Fibroblast of lung (primary cell): Measurements from ENCODE around the gene SLC43A1. TPM values are rescaled to one million over a fixed set of nuclear protein-coding genes. Genes with fewer than 3 reads are reported as not detected.

ENCODE experiments used
- DNase-seq, 2 donors: peaks; one replicate each; pipeline versions ENCODE4 v3.0.0 to v3.0.0-alpha.2; 2010; ENCODE audit warnings: low read depth in 2 of 2
- H2AFZ ChIP-seq: 2 replicates; pipeline ENCODE4 v1.5.1; 2012; ENCODE audit warnings: low read length, control low read depth, inconsistent platforms
- H3K27ac ChIP-seq: 2 replicates; pipeline ENCODE4 v1.5.1; 2011; ENCODE audit warnings: low read length, control low read depth; ENCODE audit not compliant: insufficient read depth
- H3K27me3 ChIP-seq: 2 replicates; pipeline ENCODE4 v1.5.1; 2011; ENCODE audit warnings: mild to moderate bottlenecking, low read length; ENCODE audit not compliant: control insufficient read depth, insufficient read depth
- H3K36me3 ChIP-seq: 2 replicates; pipeline ENCODE4 v1.5.1; 2011; ENCODE audit warnings: low read length; ENCODE audit not compliant: control insufficient read depth, insufficient read depth
- H3K4me1 ChIP-seq: 2 replicates; pipeline ENCODE4 v1.5.1; 2011; ENCODE audit warnings: low read length; ENCODE audit not compliant: control insufficient read depth, insufficient read depth; ENCODE audit errors: extremely low read depth
- H3K4me2 ChIP-seq: 2 replicates; pipeline ENCODE4 v1.5.1; 2011; ENCODE audit warnings: low read length, control low read depth; ENCODE audit not compliant: insufficient read depth; ENCODE audit errors: extremely low read depth
- H3K4me3 ChIP-seq, 4 experiments: fragments of 200-600 bp in 1 of 4; sonication (generic) in 1 of 4; replicated peaks in 1 of 4; 2 replicates each; pipeline ENCODE4 v1.5.1; 2011 to 2016; ENCODE audit warnings: low read length in 4 of 4, low read depth in 3 of 4, mild to moderate bottlenecking in 3 of 4, control low read depth in 2 of 4, inconsistent platforms in 1 of 4, mixed read lengths in 1 of 4; ENCODE audit not compliant: insufficient read depth in 1 of 4; ENCODE audit errors: control extremely low read depth in 1 of 4
- H3K79me2 ChIP-seq: 2 replicates; pipeline ENCODE4 v1.5.1; 2012; ENCODE audit warnings: mild to moderate bottlenecking, low read length, inconsistent platforms; ENCODE audit not compliant: control insufficient read depth, insufficient read depth
- H3K9ac ChIP-seq: 2 replicates; pipeline ENCODE4 v1.5.1; 2011; ENCODE audit warnings: mild to moderate bottlenecking, low read length, control low read depth; ENCODE audit not compliant: insufficient read depth
- H3K9me3 ChIP-seq: 2 replicates; pipeline ENCODE4 v1.5.1; 2012; ENCODE audit warnings: low read depth, low read length; ENCODE audit not compliant: control insufficient read depth, insufficient read depth
- H4K20me1 ChIP-seq: 2 replicates; pipeline ENCODE4 v1.5.1; 2011; ENCODE audit warnings: low read length; ENCODE audit not compliant: control insufficient read depth, insufficient read depth; ENCODE audit errors: extremely low read depth
- EZH2 ChIP-seq: IDR thresholded peaks from 2 replicates; pipeline ENCODE4 v1.5.1; 2012; ENCODE audit warnings: low read length, control low read depth, mild to moderate bottlenecking; ENCODE audit errors: missing control alignments
- polyA plus RNA-seq, 2 donors: library from polyadenylated mRNA; depleted of rRNA in 1 of 2; stranded (reverse) in 1 of 2; unstranded in 1 of 2; fragments of >200 nt; gene quantifications; 2 replicates each; pipeline ENCODE4 v1.2.1, GENCODE V29; 2011 to 2012; ENCODE audit warnings: missing spikeins in 1 of 2
- total RNA-seq: library from RNA; depleted of rRNA; stranded (reverse); fragments of >200 nt; gene quantifications from 2 replicates; pipeline ENCODE4 v1.2.1, GENCODE V29; 2014
- TF ChIP-seq, protein P1 (sequence below), 2 donors: IDR thresholded peaks in 1 of 2; conservative IDR thresholded peaks in 1 of 2; 1 replicate in 1 of 2; 2 replicates in 1 of 2; pipeline ENCODE4 v1.5.1; 2011 to 2012; ENCODE audit warnings: low read length in 2 of 2, control low read depth in 1 of 2, inconsistent platforms in 1 of 2, low read depth in 1 of 2, mild to moderate bottlenecking in 1 of 2

SLC43A1 gene
- total and polyA plus RNA-seq, 2 donors (not counting 1 experiment from before 2014, with no cell fraction given), result 13.2 to 19.8 TPM

GRCh38 chr11:57440744-57441414 lies 74.6 kb downstream of the SLC43A1 start:
- no peak for DNase-seq
- Histone ChIP-seq H2AFZ (no peak overlapping the region), H3K36me3 (no peaks in the 10 kb centered on the region), H3K27me3 (no peaks in the 10 kb centered on the region), H3K4me3 (no peak overlapping the region), H4K20me1 (no peaks in the 10 kb centered on the region), H3K27ac (no peak overlapping the region), H3K4me2 (no peak overlapping the region), H3K9ac (no peak overlapping the region), H3K9me3 (no peaks in the 10 kb centered on the region), H3K4me1 (no peaks in the 10 kb centered on the region), H3K79me2 (no peaks in the 10 kb centered on the region)
- TF ChIP-seq, protein P1, sequence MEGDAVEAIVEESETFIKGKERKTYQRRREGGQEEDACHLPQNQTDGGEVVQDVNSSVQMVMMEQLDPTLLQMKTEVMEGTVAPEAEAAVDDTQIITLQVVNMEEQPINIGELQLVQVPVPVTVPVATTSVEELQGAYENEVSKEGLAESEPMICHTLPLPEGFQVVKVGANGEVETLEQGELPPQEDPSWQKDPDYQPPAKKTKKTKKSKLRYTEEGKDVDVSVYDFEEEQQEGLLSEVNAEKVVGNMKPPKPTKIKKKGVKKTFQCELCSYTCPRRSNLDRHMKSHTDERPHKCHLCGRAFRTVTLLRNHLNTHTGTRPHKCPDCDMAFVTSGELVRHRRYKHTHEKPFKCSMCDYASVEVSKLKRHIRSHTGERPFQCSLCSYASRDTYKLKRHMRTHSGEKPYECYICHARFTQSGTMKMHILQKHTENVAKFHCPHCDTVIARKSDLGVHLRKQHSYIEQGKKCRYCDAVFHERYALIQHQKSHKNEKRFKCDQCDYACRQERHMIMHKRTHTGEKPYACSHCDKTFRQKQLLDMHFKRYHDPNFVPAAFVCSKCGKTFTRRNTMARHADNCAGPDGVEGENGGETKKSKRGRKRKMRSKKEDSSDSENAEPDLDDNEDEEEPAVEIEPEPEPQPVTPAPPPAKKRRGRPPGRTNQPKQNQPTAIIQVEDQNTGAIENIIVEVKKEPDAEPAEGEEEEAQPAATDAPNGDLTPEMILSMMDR (conservative IDR thresholded peaks at IDR 0.05 in 1 of 2, IDR thresholded peaks at IDR 0.05 in 1 of 2; ENCODE audit: low read depth in 1 of 2, low read length in 2 of 2), result no peak
- no peak for TF ChIP-seq EZH2

- Histone ChIP-seq H3K27me3 (no peaks in the 10 kb centered on the region), H2AFZ (no peak overlapping the region), H3K4me3 (no peak overlapping the region), H3K36me3 (no peaks in the 10 kb centered on the region), H4K20me1 (no peaks in the 10 kb centered on the region), H3K9ac (no peak overlapping the region), H3K4me2 (no peak overlapping the region), H3K27ac (no peak overlapping the region), H3K9me3 (no peaks in the 10 kb centered on the region), H3K4me1 (peaks cover 6% of the 10 kb centered on the region), H3K79me2 (no peaks in the 10 kb centered on the region)
- no peak for DNase-seq
- TF ChIP-seq, protein P1 (conservative IDR thresholded peaks at IDR 0.05 in 1 of 2, IDR thresholded peaks at IDR 0.05 in 1 of 2; ENCODE audit: low read depth in 1 of 2, low read length in 2 of 2), result no peak
- no peak for TF ChIP-seq EZH2
Measured at GRCh38 chr11:57439786-57440185, 75.7 kb downstream of the SLC43A1 start.

GRCh38 chr11:57438345-57439285 lies 76.9 kb downstream of the SLC43A1 start:
- Histone ChIP-seq H3K27me3 (no peaks in the 10 kb centered on the region), H3K4me1 (peaks cover 11% of the 10 kb centered on the region), H4K20me1 (no peaks in the 10 kb centered on the region), H3K36me3 (no peaks in the 10 kb centered on the region), H3K9ac (no peak overlapping the region), H3K4me2 (no peak overlapping the region), H3K27ac (no peak overlapping the region), H3K4me3 (no peak overlapping the region), H3K79me2 (no peaks in the 10 kb centered on the region), H2AFZ (no peak overlapping the region), H3K9me3 (no peaks in the 10 kb centered on the region)
- DNase-seq, result no peak
- TF ChIP-seq EZH2, result no peak
- TF ChIP-seq, protein P1 (conservative IDR thresholded peaks at IDR 0.05 in 1 of 2, IDR thresholded peaks at IDR 0.05 in 1 of 2; ENCODE audit: low read depth in 1 of 2, low read length in 2 of 2), result no peak
